GM23338 (cell line): Measurements from ENCODE around the gene DLK1. TPM values are rescaled to one million over a fixed set of nuclear protein-coding genes. Genes with fewer than 3 reads are reported as not detected.

Source experiments
- ATAC-seq: fragments of 200-7000 bp; cut with Tn5 transposase; 3 replicates; pipeline ENCODE4 v1.9.1; 2020
- DNase-seq: peaks from one replicate; pipeline ENCODE4 v3.0.0-alpha.2; 2015; ENCODE audit warnings: low spot score
- H2AFZ ChIP-seq: fragments of 200-600 bp; sonication (generic); 2 replicates; pipeline ENCODE4 v1.8.0; 2016; ENCODE audit warnings: antibody characterized with exemption, mild to moderate bottlenecking, moderate library complexity
- H3F3A ChIP-seq: fragments of 200-600 bp; sonication (generic); replicated peaks from 2 replicates; pipeline ENCODE4 v1.8.0; 2017; ENCODE audit warnings: antibody characterized with exemption, mixed run types, low read depth
- H3K27ac ChIP-seq: fragments of 200-600 bp; sonication (generic); 2 replicates; pipeline ENCODE4 v1.6.1; 2016; ENCODE audit warnings: low read depth
- H3K27me3 ChIP-seq: fragments of 200-600 bp; sonication (generic); 2 replicates; pipeline ENCODE4 v1.8.0; 2016; ENCODE audit warnings: mild to moderate bottlenecking, mixed run types, moderate library complexity; ENCODE audit not compliant: insufficient read depth
- H3K36me3 ChIP-seq: fragments of 200-600 bp; sonication (generic); 2 replicates; pipeline ENCODE4 v1.8.0; 2016; ENCODE audit warnings: mild to moderate bottlenecking; ENCODE audit not compliant: insufficient read depth
- H3K4me1 ChIP-seq: fragments of 200-600 bp; sonication (generic); 2 replicates; pipeline ENCODE4 v1.8.0; 2016; ENCODE audit warnings: mild to moderate bottlenecking, moderate library complexity; ENCODE audit not compliant: insufficient read depth
- H3K4me2 ChIP-seq: fragments of 200-600 bp; sonication (generic); 2 replicates; pipeline ENCODE4 v1.7.1; 2017; ENCODE audit warnings: mixed run types
- H3K4me3 ChIP-seq: fragments of 200-600 bp; sonication (generic); 2 replicates; pipeline ENCODE4 v1.6.1; 2016; ENCODE audit warnings: mixed run types
- H3K79me2 ChIP-seq: fragments of 200-600 bp; sonication (generic); replicated peaks from 2 replicates; pipeline ENCODE4 v1.8.0; 2017; ENCODE audit warnings: mild to moderate bottlenecking; ENCODE audit not compliant: insufficient read depth
- H3K9me2 ChIP-seq: fragments of 200-600 bp; sonication (generic); 2 replicates; pipeline ENCODE4 v1.8.0; 2017; ENCODE audit not compliant: insufficient read depth
- H4K20me1 ChIP-seq: fragments of 200-600 bp; sonication (generic); replicated peaks from 2 replicates; pipeline ENCODE4 v1.8.0; 2017; ENCODE audit warnings: mild to moderate bottlenecking; ENCODE audit not compliant: insufficient read depth
- H3K27ac Mint-ChIP-seq: 2 replicates; pipeline ENCODE4 v1.8.0; 2020; ENCODE audit warnings: inconsistent platforms, mild to moderate bottlenecking, moderate library complexity, mixed read lengths
- H3K27me3 Mint-ChIP-seq: 3 replicates; pipeline ENCODE4 v1.8.0; 2022; ENCODE audit warnings: low read depth, mild to moderate bottlenecking, moderate library complexity, mixed read lengths, inconsistent platforms; ENCODE audit not compliant: insufficient read depth, poor library complexity
- H3K36me3 Mint-ChIP-seq: 3 replicates; pipeline ENCODE4 v1.8.0; 2021; ENCODE audit warnings: low read depth, mild to moderate bottlenecking, inconsistent platforms, moderate library complexity, mixed read lengths
- H3K4me1 Mint-ChIP-seq: 3 replicates; pipeline ENCODE4 v1.8.0; 2020; ENCODE audit warnings: mild to moderate bottlenecking, inconsistent platforms, mixed read lengths
- H3K4me3 Mint-ChIP-seq: 3 replicates; pipeline ENCODE4 v1.8.0; 2021; ENCODE audit warnings: moderate library complexity, mild to moderate bottlenecking, inconsistent platforms, mixed read lengths
- H3K9me3 Mint-ChIP-seq: 3 replicates; pipeline ENCODE4 v1.8.0; 2020; ENCODE audit warnings: moderate library complexity, mild to moderate bottlenecking, inconsistent platforms, mixed read lengths
- EZH2phosphoT487 ChIP-seq: fragments of 200-600 bp; sonication (generic); IDR thresholded peaks from one replicate; pipeline ENCODE4 v1.8.1; 2018; ENCODE audit warnings: antibody characterized with exemption; ENCODE audit not compliant: unreplicated experiment
- REST ChIP-seq: IDR thresholded peaks from one replicate; pipeline ENCODE4 v1.6.1; 2018; ENCODE audit warnings: antibody characterized with exemption; ENCODE audit not compliant: unreplicated experiment
- STAT1 ChIP-seq: IDR thresholded peaks from one replicate; pipeline ENCODE4 v1.6.1; 2016; ENCODE audit warnings: antibody characterized with exemption; ENCODE audit not compliant: unreplicated experiment
- polyA plus RNA-seq: library from polyadenylated mRNA; unstranded; fragments of >200 nt; fragmentation: Nextera tagmentation; extraction: Ambion mirVana; gene quantifications from 2 replicates; pipeline ENCODE4 v1.2.1, GENCODE V29; 2016
- total RNA-seq: library from RNA; depleted of rRNA; stranded (reverse); fragments of >200 nt; shearing (Covaris generic); gene quantifications from 2 replicates; pipeline ENCODE4 v1.2.3, GENCODE V29; 2014
- TF ChIP-seq, protein P1 (sequence below): fragments of 250-450 bp; sonication (Bioruptor Pico); IDR thresholded peaks from 2 replicates; pipeline ENCODE4 v1.5.0; 2020; ENCODE audit warnings: mild to moderate bottlenecking, moderate library complexity
- TF ChIP-seq, protein P2 (sequence below), 2 experiments: fragments of 200-600 bp in 1 of 2; sonication (generic) in 1 of 2; conservative IDR thresholded peaks; 2 replicates each; pipeline versions ENCODE4 v1.5.1 to v1.6.1; 2016 to 2017; ENCODE audit warnings: antibody characterized with exemption in 2 of 2, low read depth in 2 of 2, mild to moderate bottlenecking in 2 of 2, moderate library complexity in 1 of 2

The DLK1 gene
- total and polyA plus RNA-seq, 2 experiments from 2014 or later, result 1.1 to 1.2 TPM

- H3K4me3 ChIP-seq, result peak overlapping the region; percentile 48
- no peak for TF ChIP-seq STAT1
- no peak for TF ChIP-seq REST
- TF ChIP-seq EZH2phosphoT487, result no peak
- TF ChIP-seq, protein P1, sequence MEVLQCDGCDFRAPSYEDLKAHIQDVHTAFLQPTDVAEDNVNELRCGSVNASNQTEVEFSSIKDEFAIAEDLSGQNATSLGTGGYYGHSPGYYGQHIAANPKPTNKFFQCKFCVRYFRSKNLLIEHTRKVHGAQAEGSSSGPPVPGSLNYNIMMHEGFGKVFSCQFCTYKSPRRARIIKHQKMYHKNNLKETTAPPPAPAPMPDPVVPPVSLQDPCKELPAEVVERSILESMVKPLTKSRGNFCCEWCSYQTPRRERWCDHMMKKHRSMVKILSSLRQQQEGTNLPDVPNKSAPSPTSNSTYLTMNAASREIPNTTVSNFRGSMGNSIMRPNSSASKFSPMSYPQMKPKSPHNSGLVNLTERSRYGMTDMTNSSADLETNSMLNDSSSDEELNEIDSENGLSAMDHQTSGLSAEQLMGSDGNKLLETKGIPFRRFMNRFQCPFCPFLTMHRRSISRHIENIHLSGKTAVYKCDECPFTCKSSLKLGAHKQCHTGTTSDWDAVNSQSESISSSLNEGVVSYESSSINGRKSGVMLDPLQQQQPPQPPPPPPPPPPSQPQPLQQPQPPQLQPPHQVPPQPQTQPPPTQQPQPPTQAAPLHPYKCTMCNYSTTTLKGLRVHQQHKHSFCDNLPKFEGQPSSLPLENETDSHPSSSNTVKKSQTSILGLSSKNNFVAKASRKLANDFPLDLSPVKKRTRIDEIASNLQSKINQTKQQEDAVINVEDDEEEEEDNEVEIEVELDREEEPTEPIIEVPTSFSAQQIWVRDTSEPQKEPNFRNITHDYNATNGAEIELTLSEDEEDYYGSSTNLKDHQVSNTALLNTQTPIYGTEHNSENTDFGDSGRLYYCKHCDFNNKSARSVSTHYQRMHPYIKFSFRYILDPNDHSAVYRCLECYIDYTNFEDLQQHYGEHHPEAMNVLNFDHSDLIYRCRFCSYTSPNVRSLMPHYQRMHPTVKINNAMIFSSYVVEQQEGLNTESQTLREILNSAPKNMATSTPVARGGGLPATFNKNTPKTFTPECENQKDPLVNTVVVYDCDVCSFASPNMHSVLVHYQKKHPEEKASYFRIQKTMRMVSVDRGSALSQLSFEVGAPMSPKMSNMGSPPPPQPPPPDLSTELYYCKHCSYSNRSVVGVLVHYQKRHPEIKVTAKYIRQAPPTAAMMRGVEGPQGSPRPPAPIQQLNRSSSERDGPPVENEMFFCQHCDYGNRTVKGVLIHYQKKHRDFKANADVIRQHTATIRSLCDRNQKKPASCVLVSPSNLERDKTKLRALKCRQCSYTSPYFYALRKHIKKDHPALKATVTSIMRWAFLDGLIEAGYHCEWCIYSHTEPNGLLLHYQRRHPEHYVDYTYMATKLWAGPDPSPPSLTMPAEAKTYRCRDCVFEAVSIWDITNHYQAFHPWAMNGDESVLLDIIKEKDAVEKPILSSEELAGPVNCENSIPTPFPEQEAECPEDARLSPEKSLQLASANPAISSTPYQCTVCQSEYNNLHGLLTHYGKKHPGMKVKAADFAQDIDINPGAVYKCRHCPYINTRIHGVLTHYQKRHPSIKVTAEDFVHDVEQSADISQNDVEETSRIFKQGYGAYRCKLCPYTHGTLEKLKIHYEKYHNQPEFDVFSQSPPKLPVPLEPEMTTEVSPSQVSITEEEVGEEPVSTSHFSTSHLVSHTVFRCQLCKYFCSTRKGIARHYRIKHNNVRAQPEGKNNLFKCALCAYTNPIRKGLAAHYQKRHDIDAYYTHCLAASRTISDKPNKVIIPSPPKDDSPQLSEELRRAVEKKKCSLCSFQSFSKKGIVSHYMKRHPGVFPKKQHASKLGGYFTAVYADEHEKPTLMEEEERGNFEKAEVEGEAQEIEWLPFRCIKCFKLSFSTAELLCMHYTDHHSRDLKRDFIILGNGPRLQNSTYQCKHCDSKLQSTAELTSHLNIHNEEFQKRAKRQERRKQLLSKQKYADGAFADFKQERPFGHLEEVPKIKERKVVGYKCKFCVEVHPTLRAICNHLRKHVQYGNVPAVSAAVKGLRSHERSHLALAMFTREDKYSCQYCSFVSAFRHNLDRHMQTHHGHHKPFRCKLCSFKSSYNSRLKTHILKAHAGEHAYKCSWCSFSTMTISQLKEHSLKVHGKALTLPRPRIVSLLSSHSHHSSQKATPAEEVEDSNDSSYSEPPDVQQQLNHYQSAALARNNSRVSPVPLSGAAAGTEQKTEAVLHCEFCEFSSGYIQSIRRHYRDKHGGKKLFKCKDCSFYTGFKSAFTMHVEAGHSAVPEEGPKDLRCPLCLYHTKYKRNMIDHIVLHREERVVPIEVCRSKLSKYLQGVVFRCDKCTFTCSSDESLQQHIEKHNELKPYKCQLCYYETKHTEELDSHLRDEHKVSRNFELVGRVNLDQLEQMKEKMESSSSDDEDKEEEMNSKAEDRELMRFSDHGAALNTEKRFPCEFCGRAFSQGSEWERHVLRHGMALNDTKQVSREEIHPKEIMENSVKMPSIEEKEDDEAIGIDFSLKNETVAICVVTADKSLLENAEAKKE, result no peak
- TF ChIP-seq, protein P2, sequence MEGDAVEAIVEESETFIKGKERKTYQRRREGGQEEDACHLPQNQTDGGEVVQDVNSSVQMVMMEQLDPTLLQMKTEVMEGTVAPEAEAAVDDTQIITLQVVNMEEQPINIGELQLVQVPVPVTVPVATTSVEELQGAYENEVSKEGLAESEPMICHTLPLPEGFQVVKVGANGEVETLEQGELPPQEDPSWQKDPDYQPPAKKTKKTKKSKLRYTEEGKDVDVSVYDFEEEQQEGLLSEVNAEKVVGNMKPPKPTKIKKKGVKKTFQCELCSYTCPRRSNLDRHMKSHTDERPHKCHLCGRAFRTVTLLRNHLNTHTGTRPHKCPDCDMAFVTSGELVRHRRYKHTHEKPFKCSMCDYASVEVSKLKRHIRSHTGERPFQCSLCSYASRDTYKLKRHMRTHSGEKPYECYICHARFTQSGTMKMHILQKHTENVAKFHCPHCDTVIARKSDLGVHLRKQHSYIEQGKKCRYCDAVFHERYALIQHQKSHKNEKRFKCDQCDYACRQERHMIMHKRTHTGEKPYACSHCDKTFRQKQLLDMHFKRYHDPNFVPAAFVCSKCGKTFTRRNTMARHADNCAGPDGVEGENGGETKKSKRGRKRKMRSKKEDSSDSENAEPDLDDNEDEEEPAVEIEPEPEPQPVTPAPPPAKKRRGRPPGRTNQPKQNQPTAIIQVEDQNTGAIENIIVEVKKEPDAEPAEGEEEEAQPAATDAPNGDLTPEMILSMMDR (conservative IDR thresholded peaks at IDR 0.05; ENCODE audit: low read depth in 2 of 2), result peak; percentile 54 to 79
- H3K27ac ChIP-seq, result no peak overlapping the region
- peak overlapping the region; percentile 78 for H3K4me2 ChIP-seq
- Mint-ChIP-seq H3K36me3 (peaks cover 3% of the 10 kb centered on the region; the same call in 1 of the 3 replicates), H3K9me3 (no peaks in the 10 kb centered on the region; the same call in 2 of the 3 replicates), H3K27me3 (peaks cover 31% of the 10 kb centered on the region), H3K27ac (no peak overlapping the region), H3K4me3 (peak overlapping the region; percentile 66; the same call in 2 of the 3 replicates), H3K4me1 (peaks cover 27% of the 10 kb centered on the region)
- DNase-seq (peak; percentile 92), ATAC-seq (peak; percentile 91)
- H3F3A ChIP-seq, result no peaks in the 10 kb centered on the region
- H3K4me1 ChIP-seq, result peaks cover 17% of the 10 kb centered on the region
- no peaks in the 10 kb centered on the region for H3K36me3 ChIP-seq
- no peaks in the 10 kb centered on the region for H3K9me2 ChIP-seq
- H3K79me2 ChIP-seq, result no peaks in the 10 kb centered on the region
- peaks cover 23% of the 10 kb centered on the region for H3K27me3 ChIP-seq
- H2AFZ ChIP-seq, result peak overlapping the region; percentile 99
- no peaks in the 10 kb centered on the region for H4K20me1 ChIP-seq
Observed at GRCh38 chr14:100708425-100709288, 18.0 kb upstream of the DLK1 start.
